Neural cell (in vitro differentiated cells): ENCODE results near the gene PCDHGA8. TPM values are rescaled to one million over a fixed set of nuclear protein-coding genes. Genes with fewer than 3 reads are reported as not detected.
"Not testable (repeated sequence)": the region's sequence is repeated elsewhere in the genome, so short reads cannot be mapped to it uniquely, and the experiment has no call there.

Experiments used
- H2AFZ ChIP-seq: fragments of 200-600, 300-800 bp; sonication (generic), shearing (Covaris generic); 2 replicates; pipeline ENCODE4 v1.6.0; 2014; ENCODE audit warnings: low read depth, mild to moderate bottlenecking, antibody characterized with exemption, low read length, moderate library complexity
- H3F3A ChIP-seq: fragments of 200-600 bp; shearing (Covaris generic); 2 replicates; pipeline ENCODE4 v1.6.1; 2016; ENCODE audit warnings: mild to moderate bottlenecking, moderate library complexity, mixed read lengths, antibody characterized with exemption, low read length; ENCODE audit not compliant: insufficient read depth, poor library complexity, severe bottlenecking
- H3K27ac ChIP-seq: fragments of 200-600, 300-800 bp; sonication (generic), shearing (Covaris generic); 2 replicates; pipeline ENCODE4 v1.5.1; 2014; ENCODE audit warnings: mild to moderate bottlenecking, low read length, moderate library complexity
- H3K27me3 ChIP-seq: fragments of 300-800, 200-600 bp; sonication (generic), shearing (Covaris generic); 2 replicates; pipeline ENCODE4 v1.6.0; 2014; ENCODE audit warnings: mild to moderate bottlenecking, low read depth, low read length, moderate library complexity; ENCODE audit not compliant: insufficient read depth
- H3K36me3 ChIP-seq: fragments of 300-800, 200-600 bp; sonication (generic), shearing (Covaris generic); 2 replicates; pipeline ENCODE4 v1.5.1; 2014; ENCODE audit warnings: mild to moderate bottlenecking, antibody characterized with exemption, low read length, moderate library complexity; ENCODE audit not compliant: insufficient read depth
- H3K4me2 ChIP-seq: fragments of 300-800, 200-600 bp; sonication (generic), shearing (Covaris generic); 2 replicates; pipeline ENCODE4 v1.6.0; 2014; ENCODE audit warnings: mild to moderate bottlenecking, low read length
- H3K4me3 ChIP-seq: fragments of 300-800, 200-600 bp; sonication (generic), shearing (Covaris generic); 2 replicates; pipeline ENCODE4 v1.5.1; 2014; ENCODE audit warnings: mild to moderate bottlenecking, low read length, moderate library complexity
- H3K79me2 ChIP-seq: fragments of 200-600 bp; shearing (Covaris generic); replicated peaks from 2 replicates; pipeline ENCODE4 v1.6.0; 2014; ENCODE audit warnings: mild to moderate bottlenecking, low read length, moderate library complexity; ENCODE audit not compliant: insufficient read depth
- H3K9ac ChIP-seq: fragments of 300-800, 200-600 bp; sonication (generic), shearing (Covaris generic); 2 replicates; pipeline ENCODE4 v1.6.1; 2016; ENCODE audit warnings: mild to moderate bottlenecking, low read length, mixed read lengths
- H3K9me2 ChIP-seq: fragments of 200-600 bp; shearing (Covaris generic); 2 replicates; pipeline ENCODE4 v1.6.1; 2016; ENCODE audit warnings: mild to moderate bottlenecking, low read length, mixed read lengths; ENCODE audit not compliant: insufficient read depth
- H3K9me3 ChIP-seq: fragments of 200-600, 300-800 bp; sonication (generic), shearing (Covaris generic); 2 replicates; pipeline ENCODE4 v1.6.1; 2016; ENCODE audit warnings: mild to moderate bottlenecking, mixed run types, low read length, moderate library complexity, mixed read lengths
- H4K20me1 ChIP-seq: fragments of 200-600 bp; shearing (Covaris generic); 2 replicates; pipeline ENCODE4 v1.6.1; 2016; ENCODE audit warnings: mild to moderate bottlenecking, mixed run types; ENCODE audit not compliant: insufficient read depth
- EP300 ChIP-seq: fragments of 450-650 bp; conservative IDR thresholded peaks from 2 replicates; pipeline ENCODE4 v1.6.1; 2014; ENCODE audit warnings: antibody characterized with exemption, mild to moderate bottlenecking, moderate library complexity; ENCODE audit not compliant: poor library complexity, severe bottlenecking
- EZH2 ChIP-seq: fragments of 200-600, 300-800 bp; shearing (Covaris generic), sonication (generic); IDR thresholded peaks from 2 replicates; pipeline ENCODE4 v1.6.1; 2014; ENCODE audit warnings: antibody characterized with exemption, low read length, borderline replicate concordance, mild to moderate bottlenecking; ENCODE audit not compliant: insufficient read depth, poor library complexity, severe bottlenecking
- MXI1 ChIP-seq: fragments of 450-650 bp; conservative IDR thresholded peaks from 2 replicates; pipeline ENCODE4 v1.6.1; 2014; ENCODE audit warnings: antibody characterized with exemption, mild to moderate bottlenecking; ENCODE audit not compliant: poor library complexity, severe bottlenecking
- POLR2AphosphoS5 ChIP-seq: IDR thresholded peaks from 2 replicates; pipeline ENCODE4 v1.6.1; 2012
- RAD21 ChIP-seq: fragments of 450-650 bp; conservative IDR thresholded peaks from 2 replicates; pipeline ENCODE4 v1.6.1; 2014; ENCODE audit warnings: antibody characterized with exemption, mild to moderate bottlenecking, moderate library complexity
- REST ChIP-seq: IDR thresholded peaks from 2 replicates; pipeline ENCODE4 v1.6.1; 2012; ENCODE audit warnings: borderline replicate concordance
- SMC3 ChIP-seq: fragments of 450-650 bp; conservative IDR thresholded peaks from 2 replicates; pipeline ENCODE4 v1.6.1; 2014; ENCODE audit warnings: antibody characterized with exemption, mild to moderate bottlenecking, moderate library complexity; ENCODE audit not compliant: poor library complexity
- TAF1 ChIP-seq: IDR thresholded peaks from 2 replicates; pipeline ENCODE4 v1.6.1; 2012; ENCODE audit warnings: low read depth
- polyA plus RNA-seq: library from polyadenylated mRNA; depleted of rRNA; stranded (reverse); fragments of >200 nt; gene quantifications from 2 replicates; pipeline ENCODE4 v1.2.3, GENCODE V29; 2014
- TF ChIP-seq, protein P1 (sequence below): fragments of 450-650 bp; IDR thresholded peaks from 2 replicates; pipeline ENCODE4 v1.5.1; 2014; ENCODE audit warnings: antibody characterized with exemption, mild to moderate bottlenecking, moderate library complexity; ENCODE audit not compliant: poor library complexity, severe bottlenecking

PCDHGA8 gene
- polyA plus RNA-seq, 1 donor from 2014 or later = 0.19 TPM

DNA sequence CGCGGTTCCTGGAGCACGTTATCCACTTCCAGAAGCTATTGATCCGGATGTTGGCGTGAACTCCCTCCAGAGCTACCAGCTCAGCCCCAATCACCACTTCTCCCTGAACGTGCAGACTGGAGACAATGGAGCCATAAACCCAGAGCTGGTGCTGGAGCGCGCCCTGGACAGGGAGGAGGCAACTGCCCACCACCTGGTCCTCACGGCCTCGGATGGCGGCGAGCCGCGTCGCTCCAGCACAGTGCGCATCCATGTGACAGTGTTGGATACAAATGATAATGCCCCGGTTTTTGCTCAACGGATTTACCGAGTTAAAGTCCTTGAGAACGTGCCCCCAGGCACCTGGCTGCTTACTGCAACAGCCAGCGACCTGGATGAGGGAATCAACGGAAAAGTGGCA is 11.0 kb downstream of the PCDHGA8 start:
- Histone ChIP-seq H3K4me3 (no peak overlapping the region), H3K27me3 (no peaks in the 10 kb centered on the region), H3K9ac (no peak overlapping the region), H3K9me2 (no peaks in the 10 kb centered on the region), H3K27ac (no peak overlapping the region), H3K4me2 (no peak overlapping the region), H4K20me1 (no peaks in the 10 kb centered on the region), H3K36me3 (peaks cover 7% of the 10 kb centered on the region), H3F3A (peaks cover 4% of the 10 kb centered on the region), H3K79me2 (no peaks in the 10 kb centered on the region), H2AFZ (no peak overlapping the region), H3K9me3 (peaks cover 34% of the 10 kb centered on the region)
- no peak for TF ChIP-seq EP300
- no peak for TF ChIP-seq RAD21
- TF ChIP-seq TAF1 = no peak
- TF ChIP-seq EZH2 = no peak
- no peak for TF ChIP-seq REST
- TF ChIP-seq POLR2AphosphoS5 = no peak
- no peak for TF ChIP-seq SMC3
- TF ChIP-seq, protein P1, sequence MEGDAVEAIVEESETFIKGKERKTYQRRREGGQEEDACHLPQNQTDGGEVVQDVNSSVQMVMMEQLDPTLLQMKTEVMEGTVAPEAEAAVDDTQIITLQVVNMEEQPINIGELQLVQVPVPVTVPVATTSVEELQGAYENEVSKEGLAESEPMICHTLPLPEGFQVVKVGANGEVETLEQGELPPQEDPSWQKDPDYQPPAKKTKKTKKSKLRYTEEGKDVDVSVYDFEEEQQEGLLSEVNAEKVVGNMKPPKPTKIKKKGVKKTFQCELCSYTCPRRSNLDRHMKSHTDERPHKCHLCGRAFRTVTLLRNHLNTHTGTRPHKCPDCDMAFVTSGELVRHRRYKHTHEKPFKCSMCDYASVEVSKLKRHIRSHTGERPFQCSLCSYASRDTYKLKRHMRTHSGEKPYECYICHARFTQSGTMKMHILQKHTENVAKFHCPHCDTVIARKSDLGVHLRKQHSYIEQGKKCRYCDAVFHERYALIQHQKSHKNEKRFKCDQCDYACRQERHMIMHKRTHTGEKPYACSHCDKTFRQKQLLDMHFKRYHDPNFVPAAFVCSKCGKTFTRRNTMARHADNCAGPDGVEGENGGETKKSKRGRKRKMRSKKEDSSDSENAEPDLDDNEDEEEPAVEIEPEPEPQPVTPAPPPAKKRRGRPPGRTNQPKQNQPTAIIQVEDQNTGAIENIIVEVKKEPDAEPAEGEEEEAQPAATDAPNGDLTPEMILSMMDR = no peak
- TF ChIP-seq MXI1 = no peak

DNA sequence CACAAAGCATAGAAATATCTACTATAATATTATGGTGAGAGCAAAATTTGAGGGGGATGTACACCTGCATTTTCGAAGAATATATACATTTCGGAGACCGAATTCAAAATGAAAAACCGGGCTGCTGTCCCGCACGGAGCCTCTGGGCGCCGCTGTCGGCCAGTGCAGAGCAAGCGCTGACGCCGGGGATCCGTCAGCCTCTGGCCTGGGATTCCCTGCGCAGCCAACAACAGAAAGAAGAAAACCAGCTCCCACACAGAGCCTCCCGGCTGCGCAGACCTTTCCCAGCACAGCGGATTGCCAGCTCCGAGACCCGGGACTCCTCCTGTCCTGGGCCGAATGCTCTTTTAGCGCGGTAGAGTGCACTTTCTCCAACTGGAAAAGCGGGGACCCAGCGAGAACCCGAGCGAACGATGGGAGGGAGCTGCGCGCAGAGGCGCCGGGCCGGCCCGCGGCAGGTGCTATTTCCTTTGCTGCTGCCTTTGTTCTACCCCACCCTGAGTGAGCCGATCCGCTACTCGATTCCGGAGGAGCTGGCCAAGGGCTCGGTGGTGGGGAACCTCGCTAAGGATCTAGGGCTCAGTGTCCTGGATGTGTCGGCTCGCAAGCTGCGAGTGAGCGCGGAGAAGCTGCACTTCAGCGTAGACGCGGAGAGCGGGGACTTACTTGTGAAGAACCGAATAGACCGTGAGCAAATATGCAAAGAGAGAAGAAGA is 15.5 kb downstream of the PCDHGA8 start, which contains the start of gene PCDHGB6:
TSS of gene PCDHGB6 (plus strand) at position 232 of the 716 bp plus-strand sequence. CDS start at position 414, 182 bp downstream.
- H3K27me3 ChIP-seq, H3F3A ChIP-seq, H4K20me1 ChIP-seq, H3K9me2 ChIP-seq: not testable (repeated sequence)
- peak within 1 kb of the TSS; percentile 86 for H3K27ac ChIP-seq
- H3K9me3 ChIP-seq = peaks cover 44% of the 10 kb centered on the region
- H3K9ac ChIP-seq = peak within 1 kb of the TSS; percentile 71
- peak within 1 kb of the TSS; percentile 48 for H3K4me2 ChIP-seq
- TF ChIP-seq REST (peak; percentile 78), RAD21 (peak; percentile 88), SMC3 (peak; percentile 80), TAF1 (peak; percentile 33), POLR2AphosphoS5 (peak; percentile 50)
- TF ChIP-seq, protein P1 = peak; percentile 86
- peaks cover 29% of the 10 kb centered on the region for H3K79me2 ChIP-seq
- H3K36me3 ChIP-seq = peaks cover 31% of the 10 kb centered on the region
- peak within 1 kb of the TSS; percentile 66 for H3K4me3 ChIP-seq
- peak within 1 kb of the TSS; percentile 25 for H2AFZ ChIP-seq
